ENCODE results near the gene CHL1. TPM values are rescaled to one million over a fixed set of nuclear protein-coding genes. Genes with fewer than 3 reads are reported as not detected.

The CHL1 gene
- total RNA-seq, 5 donors from 2014 or later (not counting 1 experiment from before 2014, with no cell fraction given) = 0.06 to 0.46 (median 0.18) TPM; not detected in 2

- H3K36me3 ChIP-seq (ENCODE audit: control insufficient read depth in 2 of 2, extremely low read depth in 1 of 2, insufficient read depth in 1 of 2, low read length in 1 of 2) = no peaks in the 10 kb centered on the region
- no peaks in the 10 kb centered on the region for H3K27me3 ChIP-seq (replicated peaks in 1 of 2; ENCODE audit: control insufficient read depth in 2 of 2, extremely low read depth in 1 of 2, insufficient read depth in 2 of 2, low read length in 1 of 2)
- H3K9me3 Mint-ChIP-seq = peaks cover 0 to 4% (median 2%) of the 10 kb centered on the region in 3 donors
- 80% methylated on average over 1 of the region's 5 CpGs for WGBS (ENCODE audit: insufficient coverage)
- ATAC-seq (replicated peaks in 1 of 4) = no peak
- POLR2A ChIA-PET = no interaction called here
- no peak overlapping the region for H3K4me3 Mint-ChIP-seq
- H3K4me1 Mint-ChIP-seq = no peaks in the 10 kb centered on the region
- DNase-seq = no peak
- H3K9me3 ChIP-seq = no peaks in the 10 kb centered on the region
- no peak overlapping the region for H3K4me3 ChIP-seq (ENCODE audit: control insufficient read depth in 1 of 2, extremely low read depth in 1 of 2, low read length in 1 of 2)
- no peaks in the 10 kb centered on the region for H3K27me3 Mint-ChIP-seq
- H3K27ac ChIP-seq (ENCODE audit: low read length) = no peak overlapping the region
- H3K27ac Mint-ChIP-seq = no peak overlapping the region
- CTCF ChIA-PET = no interaction called here
- no peaks in the 10 kb centered on the region for H3K36me3 Mint-ChIP-seq
- H3K4me1 ChIP-seq (ENCODE audit: control insufficient read depth in 1 of 2, extremely low read depth in 1 of 2, insufficient read depth in 2 of 2, low read length in 2 of 2) = no peaks in the 10 kb centered on the region
Observed at GRCh38 chr3:331881-332280, 135.3 kb downstream of the CHL1 start.

- CTCF ChIA-PET = no interaction called here
- H3K27ac ChIP-seq (ENCODE audit: low read length) = no peak overlapping the region
Observed at GRCh38 chr3:332701-333100, 136.1 kb downstream of the CHL1 start.

GRCh38 chr3:335240-335639 lies 138.7 kb downstream of the CHL1 start:
- H3K36me3 ChIP-seq (ENCODE audit: control insufficient read depth in 2 of 2, extremely low read depth in 1 of 2, insufficient read depth in 1 of 2, low read length in 1 of 2) = no peaks in the 10 kb centered on the region
- H3K27me3 ChIP-seq (replicated peaks in 1 of 2; ENCODE audit: control insufficient read depth in 2 of 2, extremely low read depth in 1 of 2, insufficient read depth in 2 of 2, low read length in 1 of 2) = no peaks in the 10 kb centered on the region
- Mint-ChIP-seq H3K4me1 (no peaks in the 10 kb centered on the region), H3K27ac (no peak overlapping the region), H3K4me3 (no peak overlapping the region), H3K9me3 (peaks cover 0 to 4% (median 2%) of the 10 kb centered on the region in 3 donors), H3K27me3 (no peaks in the 10 kb centered on the region), H3K36me3 (no peaks in the 10 kb centered on the region)
- no peaks in the 10 kb centered on the region for H3K4me1 ChIP-seq (ENCODE audit: control insufficient read depth in 1 of 2, extremely low read depth in 1 of 2, insufficient read depth in 2 of 2, low read length in 2 of 2)
- WGBS (ENCODE audit: insufficient coverage) = 62% methylated on average over 3 of the region's 5 CpGs
- CTCF ChIA-PET = no interaction called here
- POLR2A ChIA-PET = no interaction called here
- DNase-seq (no peak), ATAC-seq (replicated peaks in 1 of 4) (no peak)
- H3K4me3 ChIP-seq (ENCODE audit: control insufficient read depth in 1 of 2, extremely low read depth in 1 of 2, low read length in 1 of 2) = no peak overlapping the region
- no peaks in the 10 kb centered on the region for H3K9me3 ChIP-seq
- no peak overlapping the region for H3K27ac ChIP-seq (ENCODE audit: low read length)

More at GRCh38 chr3:332701-333100, 136.1 kb downstream of the CHL1 start:
- ATAC-seq (replicated peaks in 1 of 4) = no peak
- no peaks in the 10 kb centered on the region for H3K36me3 ChIP-seq (ENCODE audit: control insufficient read depth in 2 of 2, extremely low read depth in 1 of 2, insufficient read depth in 1 of 2, low read length in 1 of 2)
- H3K27me3 ChIP-seq (replicated peaks in 1 of 2; ENCODE audit: control insufficient read depth in 2 of 2, extremely low read depth in 1 of 2, insufficient read depth in 2 of 2, low read length in 1 of 2) = no peaks in the 10 kb centered on the region
- no peaks in the 10 kb centered on the region for H3K9me3 ChIP-seq
- Mint-ChIP-seq H3K4me1 (no peaks in the 10 kb centered on the region), H3K4me3 (no peak overlapping the region), H3K9me3 (peaks cover 0 to 4% (median 2%) of the 10 kb centered on the region in 3 donors), H3K27me3 (no peaks in the 10 kb centered on the region), H3K36me3 (no peaks in the 10 kb centered on the region), H3K27ac (no peak overlapping the region)
- no peak for DNase-seq
- H3K4me1 ChIP-seq (ENCODE audit: control insufficient read depth in 1 of 2, extremely low read depth in 1 of 2, insufficient read depth in 2 of 2, low read length in 2 of 2) = no peaks in the 10 kb centered on the region
- no peak overlapping the region for H3K4me3 ChIP-seq (ENCODE audit: control insufficient read depth in 1 of 2, extremely low read depth in 1 of 2, low read length in 1 of 2)
- 0% methylated on average over 1 of the region's 2 CpGs for WGBS (ENCODE audit: insufficient coverage)
- POLR2A ChIA-PET = no interaction called here

GRCh38 chr3:339351-339750 lies 142.8 kb downstream of the CHL1 start:
- peaks cover 0 to 4% (median 3%) of the 10 kb centered on the region in 3 donors for H3K9me3 Mint-ChIP-seq
- no peak for DNase-seq
- H3K36me3 ChIP-seq (ENCODE audit: control insufficient read depth in 2 of 2, extremely low read depth in 1 of 2, insufficient read depth in 1 of 2, low read length in 1 of 2) = no peaks in the 10 kb centered on the region
- H3K36me3 Mint-ChIP-seq = no peaks in the 10 kb centered on the region
- WGBS (ENCODE audit: insufficient coverage) = 17% methylated on average over 1 of the region's 5 CpGs
- no peak for ATAC-seq (replicated peaks in 1 of 4)
- H3K27ac ChIP-seq (ENCODE audit: low read length) = no peak overlapping the region
- H3K4me1 ChIP-seq (ENCODE audit: control insufficient read depth in 1 of 2, extremely low read depth in 1 of 2, insufficient read depth in 2 of 2, low read length in 2 of 2) = no peaks in the 10 kb centered on the region
- no peak overlapping the region for H3K4me3 ChIP-seq (ENCODE audit: control insufficient read depth in 1 of 2, extremely low read depth in 1 of 2, low read length in 1 of 2)
- no peak overlapping the region for H3K27ac Mint-ChIP-seq
- ChIA-PET CTCF (no interaction called here), POLR2A (no interaction called here)
- no peak overlapping the region for H3K4me3 Mint-ChIP-seq
- H3K27me3 Mint-ChIP-seq = no peaks in the 10 kb centered on the region
- H3K27me3 ChIP-seq (replicated peaks in 1 of 2; ENCODE audit: control insufficient read depth in 2 of 2, extremely low read depth in 1 of 2, insufficient read depth in 2 of 2, low read length in 1 of 2) = no peaks in the 10 kb centered on the region
- H3K9me3 ChIP-seq = no peaks in the 10 kb centered on the region
- no peaks in the 10 kb centered on the region for H3K4me1 Mint-ChIP-seq

- H3K9me3 Mint-ChIP-seq = peaks cover 0 to 4% (median 0%) of the 10 kb centered on the region in 3 donors
- ATAC-seq (replicated peaks in 1 of 4) (no peak), DNase-seq (no peak)
- WGBS (ENCODE audit: insufficient coverage) = 100% methylated on average over 1 of the region's 4 CpGs
- H3K36me3 ChIP-seq (ENCODE audit: control insufficient read depth in 2 of 2, extremely low read depth in 1 of 2, insufficient read depth in 1 of 2, low read length in 1 of 2) = no peaks in the 10 kb centered on the region
- no peak overlapping the region for H3K4me3 ChIP-seq (ENCODE audit: control insufficient read depth in 1 of 2, extremely low read depth in 1 of 2, low read length in 1 of 2)
- POLR2A ChIA-PET = no interaction called here
- H3K27me3 Mint-ChIP-seq = no peaks in the 10 kb centered on the region
- H3K27me3 ChIP-seq (replicated peaks in 1 of 2; ENCODE audit: control insufficient read depth in 2 of 2, extremely low read depth in 1 of 2, insufficient read depth in 2 of 2, low read length in 1 of 2) = no peaks in the 10 kb centered on the region
- CTCF ChIA-PET = no interaction called here
- no peak overlapping the region for H3K27ac Mint-ChIP-seq
- H3K36me3 Mint-ChIP-seq = no peaks in the 10 kb centered on the region
- H3K4me1 ChIP-seq (ENCODE audit: control insufficient read depth in 1 of 2, extremely low read depth in 1 of 2, insufficient read depth in 2 of 2, low read length in 2 of 2) = no peaks in the 10 kb centered on the region
- no peak overlapping the region for H3K4me3 Mint-ChIP-seq
- H3K4me1 Mint-ChIP-seq = no peaks in the 10 kb centered on the region
- no peak overlapping the region for H3K27ac ChIP-seq (ENCODE audit: low read length)
- H3K9me3 ChIP-seq = no peaks in the 10 kb centered on the region
Observed at GRCh38 chr3:341998-342397, 145.4 kb downstream of the CHL1 start.

GRCh38 chr3:346186-346585 lies 149.6 kb downstream of the CHL1 start:
- H3K4me3 Mint-ChIP-seq = no peak overlapping the region
- CTCF ChIA-PET = no interaction called here

GRCh38 chr3:347581-347980 lies 151.0 kb downstream of the CHL1 start:
- no peak overlapping the region for H3K27ac Mint-ChIP-seq
- no peaks in the 10 kb centered on the region for H3K4me1 Mint-ChIP-seq
- no peaks in the 10 kb centered on the region for H3K4me1 ChIP-seq (ENCODE audit: control insufficient read depth in 1 of 2, extremely low read depth in 1 of 2, insufficient read depth in 2 of 2, low read length in 2 of 2)
- H3K27me3 Mint-ChIP-seq = no peaks in the 10 kb centered on the region
- H3K4me3 Mint-ChIP-seq = no peak overlapping the region
- H3K9me3 ChIP-seq = no peaks in the 10 kb centered on the region
- H3K27me3 ChIP-seq (replicated peaks in 1 of 2; ENCODE audit: control insufficient read depth in 2 of 2, extremely low read depth in 1 of 2, insufficient read depth in 2 of 2, low read length in 1 of 2) = no peaks in the 10 kb centered on the region
- H3K4me3 ChIP-seq (ENCODE audit: control insufficient read depth in 1 of 2, extremely low read depth in 1 of 2, low read length in 1 of 2) = no peak overlapping the region
- ATAC-seq (replicated peaks in 1 of 4) (no peak), DNase-seq (no peak)
- H3K27ac ChIP-seq (ENCODE audit: low read length) = no peak overlapping the region
- 63% methylated on average over 1 of the region's 3 CpGs for WGBS (ENCODE audit: insufficient coverage)
- H3K9me3 Mint-ChIP-seq = peaks cover 0 to 3% (median 0%) of the 10 kb centered on the region in 3 donors
- no peaks in the 10 kb centered on the region for H3K36me3 ChIP-seq (ENCODE audit: control insufficient read depth in 2 of 2, extremely low read depth in 1 of 2, insufficient read depth in 1 of 2, low read length in 1 of 2)
- POLR2A ChIA-PET = no interaction called here
- no peaks in the 10 kb centered on the region for H3K36me3 Mint-ChIP-seq
- CTCF ChIA-PET = no interaction called here

More at GRCh38 chr3:346186-346585, 149.6 kb downstream of the CHL1 start:
- no peak for DNase-seq
- H3K4me1 ChIP-seq (ENCODE audit: control insufficient read depth in 1 of 2, extremely low read depth in 1 of 2, insufficient read depth in 2 of 2, low read length in 2 of 2) = no peaks in the 10 kb centered on the region
- no peaks in the 10 kb centered on the region for H3K27me3 ChIP-seq (replicated peaks in 1 of 2; ENCODE audit: control insufficient read depth in 2 of 2, extremely low read depth in 1 of 2, insufficient read depth in 2 of 2, low read length in 1 of 2)
- peaks cover 0 to 4% (median 3%) of the 10 kb centered on the region in 3 donors for H3K9me3 Mint-ChIP-seq
- H3K27ac ChIP-seq (ENCODE audit: low read length) = no peak overlapping the region
- ATAC-seq (replicated peaks in 1 of 4) = no peak
- no peak overlapping the region for H3K27ac Mint-ChIP-seq
- H3K36me3 Mint-ChIP-seq = no peaks in the 10 kb centered on the region
- no peaks in the 10 kb centered on the region for H3K9me3 ChIP-seq
- no CpG with 5 or more reads among the region's 1 CpG for WGBS (ENCODE audit: insufficient coverage)
- H3K36me3 ChIP-seq (ENCODE audit: control insufficient read depth in 2 of 2, extremely low read depth in 1 of 2, insufficient read depth in 1 of 2, low read length in 1 of 2) = no peaks in the 10 kb centered on the region
- no peaks in the 10 kb centered on the region for H3K4me1 Mint-ChIP-seq
- no peak overlapping the region for H3K4me3 ChIP-seq (ENCODE audit: control insufficient read depth in 1 of 2, extremely low read depth in 1 of 2, low read length in 1 of 2)
- POLR2A ChIA-PET = no interaction called here
- no peaks in the 10 kb centered on the region for H3K27me3 Mint-ChIP-seq
